GM21423 (cell line): Measurements from ENCODE around the gene CNR2.
"Not testable (repeated sequence)": the region's sequence is repeated elsewhere in the genome, so short reads cannot be mapped to it uniquely, and the experiment has no call there.

Experiments
- ATAC-seq: cut with Tn5 transposase; IDR thresholded peaks from one replicate; pipeline ENCODE4 v1.9.1; 2021; ENCODE audit warnings: mild to moderate bottlenecking, moderate library complexity; ENCODE audit not compliant: unreplicated experiment

Gene CNR2

DNA sequence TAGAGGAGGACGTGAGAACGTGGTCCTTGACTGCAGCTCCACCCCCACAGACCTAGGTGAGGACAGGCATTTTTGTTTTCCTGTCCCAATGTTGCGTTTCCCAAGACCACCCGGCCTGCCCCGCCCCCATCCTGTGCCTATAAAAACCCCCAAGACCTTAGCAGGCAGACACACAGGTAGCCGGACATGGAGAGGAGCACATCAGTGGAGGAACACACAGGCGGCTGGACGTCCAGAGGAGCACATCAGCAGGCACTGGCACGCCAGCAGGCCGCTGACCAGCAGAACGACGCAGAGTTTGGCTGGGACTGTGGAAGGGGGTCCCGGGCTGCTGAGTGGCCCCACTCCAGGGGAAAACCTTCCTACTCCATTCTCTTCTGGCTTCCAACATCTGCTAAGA is 75.3 kb downstream of the CNR2 start:
- no peak for ATAC-seq

DNA sequence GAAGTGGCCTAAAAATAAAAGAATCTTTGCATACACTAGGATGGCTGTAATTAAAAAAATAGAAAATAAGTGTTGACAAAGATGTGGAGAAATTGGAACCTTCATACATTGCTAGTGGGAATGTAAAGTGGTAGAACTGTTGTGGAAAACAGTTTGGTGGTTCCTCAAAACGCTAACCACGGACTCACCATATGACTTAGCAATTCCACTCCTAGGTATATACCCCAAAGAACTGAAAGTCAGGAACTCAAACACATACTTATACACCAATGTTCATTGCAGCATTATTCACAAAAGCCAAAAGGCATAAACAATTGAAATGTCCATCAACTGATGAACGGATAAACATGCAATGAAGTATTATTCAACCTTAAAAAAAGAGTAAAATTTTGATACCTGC is 77.1 kb downstream of the CNR2 start:
- ATAC-seq = no peak

DNA sequence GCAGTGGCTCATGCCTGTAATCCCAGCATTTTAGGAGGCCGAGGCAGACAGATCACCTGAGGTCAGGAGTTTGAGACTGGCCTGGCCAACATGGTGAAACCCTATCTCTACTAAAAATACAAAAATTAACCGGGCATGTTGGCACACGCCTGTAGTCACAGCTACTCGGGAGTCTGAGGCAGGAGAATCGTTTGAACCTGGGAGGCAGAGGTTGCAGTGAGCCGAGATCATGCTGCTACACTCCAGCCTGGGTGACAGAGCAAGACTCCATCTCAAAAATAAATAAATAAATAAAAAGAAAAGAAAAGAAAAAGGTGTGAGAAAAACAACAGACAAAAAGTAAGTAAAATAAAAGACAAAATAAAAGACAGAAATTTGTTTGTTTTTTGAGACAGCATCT is 79.0 kb downstream of the CNR2 start:
- not testable (repeated sequence) for ATAC-seq

DNA sequence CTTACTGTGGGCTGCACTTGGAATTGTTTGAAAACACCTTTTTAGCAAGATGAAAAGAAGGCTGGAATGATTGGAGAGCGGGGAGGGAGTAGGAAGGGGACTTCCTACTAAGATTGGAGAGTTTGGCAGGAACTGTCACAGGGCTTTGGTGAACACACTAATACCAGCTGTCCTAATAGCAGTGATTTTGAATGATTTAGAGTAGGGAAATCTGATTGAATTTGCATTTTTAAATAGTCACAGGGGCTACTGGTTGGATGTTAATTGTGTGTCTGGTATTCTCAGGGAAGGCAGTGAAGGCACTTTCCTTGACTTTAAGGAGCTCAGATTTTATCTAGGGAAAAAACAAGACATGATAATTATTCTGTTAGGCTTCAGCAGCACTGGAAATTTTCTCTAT is 85.4 kb downstream of the CNR2 start:
- ATAC-seq = no peak

DNA sequence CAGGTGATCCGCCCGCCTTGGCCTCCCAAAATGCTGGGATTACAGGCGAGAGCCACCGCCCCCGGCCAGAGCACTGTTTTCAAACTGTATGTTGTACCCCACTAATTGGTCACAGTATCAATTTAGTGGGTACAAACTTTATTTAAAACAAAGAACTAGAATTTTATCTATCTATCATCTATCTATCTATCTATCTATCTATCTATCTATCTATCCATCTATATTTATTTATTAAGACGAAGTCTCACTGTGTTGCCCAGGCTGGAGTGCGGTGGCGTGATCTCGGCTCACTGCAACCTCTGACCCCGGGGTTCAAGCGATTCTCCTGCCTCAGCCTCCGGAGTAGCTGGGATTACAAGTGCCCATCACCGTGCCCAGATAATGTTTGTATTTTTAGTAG is 86.6 kb downstream of the CNR2 start:
- ATAC-seq = not testable (repeated sequence)

DNA sequence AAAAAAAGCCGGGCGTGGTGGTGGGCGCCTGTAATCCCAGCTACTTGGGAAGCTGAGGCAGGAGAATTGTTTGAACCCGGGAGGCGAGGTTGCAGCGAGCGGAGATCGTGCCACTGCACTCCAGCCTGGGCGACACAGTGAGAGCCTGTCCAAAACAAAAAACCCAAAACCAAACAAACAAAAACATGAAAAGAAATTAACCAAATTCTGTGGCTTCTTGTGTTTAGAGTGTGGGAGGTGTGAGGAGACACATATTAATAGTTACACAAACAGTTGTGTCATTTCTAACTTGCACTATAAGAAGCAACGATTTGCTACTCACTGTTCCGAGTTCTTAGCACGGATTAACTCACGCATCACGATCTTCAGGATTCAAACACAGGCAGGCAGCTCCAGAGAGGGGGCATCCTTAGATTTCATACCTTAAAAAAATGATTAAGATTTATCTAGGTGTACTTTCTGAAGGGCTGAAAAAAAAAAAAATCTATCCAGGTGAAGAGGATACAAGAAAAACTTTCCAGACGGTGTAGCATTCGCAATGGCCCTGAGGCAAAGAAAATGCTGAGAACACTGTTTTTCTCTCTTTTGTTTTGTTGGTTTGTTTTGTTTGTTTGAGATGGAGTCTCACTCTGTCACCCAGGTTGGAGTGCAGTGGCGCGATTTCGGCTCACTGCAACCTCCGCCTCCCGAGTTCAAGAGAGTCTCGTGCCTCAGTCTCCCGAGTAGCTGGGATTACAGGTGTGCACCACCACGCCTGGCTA is 87.2 kb downstream of the CNR2 start:
- ATAC-seq = no peak

DNA sequence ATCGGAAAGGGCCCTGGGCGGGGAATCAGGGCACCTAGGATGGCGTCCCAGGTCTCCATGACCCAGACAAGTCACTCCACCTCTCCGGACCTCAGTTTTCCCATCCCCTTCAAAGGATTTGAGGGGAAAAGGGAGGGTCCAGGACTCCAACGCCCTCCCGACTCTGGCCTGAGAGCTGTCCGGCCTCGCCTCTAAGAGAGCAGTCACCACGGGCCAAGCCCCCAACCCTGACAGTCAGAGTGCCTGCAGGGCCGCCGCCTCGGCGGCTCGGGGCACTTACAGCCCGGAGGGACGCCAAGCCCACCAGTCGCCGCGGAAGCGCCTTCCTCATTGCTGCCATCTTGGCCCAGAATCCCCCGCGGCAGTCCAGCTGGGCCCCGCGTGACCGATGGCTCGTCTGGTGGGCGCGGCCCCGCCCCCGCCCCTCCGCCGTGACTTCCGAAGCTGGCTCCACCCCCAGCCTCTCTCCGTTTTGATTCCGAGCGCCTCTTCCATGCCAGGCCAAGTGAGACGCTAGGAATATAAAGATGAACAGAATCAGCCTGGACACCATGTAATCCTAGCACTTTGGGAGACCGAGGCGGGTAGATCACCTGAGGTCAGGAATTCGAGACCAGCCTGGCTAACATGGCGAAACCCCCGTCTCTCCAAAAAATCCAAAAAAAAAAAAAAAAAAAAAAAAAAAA is 87.9 kb downstream of the CNR2 start, which contains the start of gene HMGCL:
Gene HMGCL, minus strand, starts transcription at position 354 of the 686 bp plus-strand sequence. Its CDS starts 14 bp downstream, at position 340.
- ATAC-seq = peak; percentile 91

DNA sequence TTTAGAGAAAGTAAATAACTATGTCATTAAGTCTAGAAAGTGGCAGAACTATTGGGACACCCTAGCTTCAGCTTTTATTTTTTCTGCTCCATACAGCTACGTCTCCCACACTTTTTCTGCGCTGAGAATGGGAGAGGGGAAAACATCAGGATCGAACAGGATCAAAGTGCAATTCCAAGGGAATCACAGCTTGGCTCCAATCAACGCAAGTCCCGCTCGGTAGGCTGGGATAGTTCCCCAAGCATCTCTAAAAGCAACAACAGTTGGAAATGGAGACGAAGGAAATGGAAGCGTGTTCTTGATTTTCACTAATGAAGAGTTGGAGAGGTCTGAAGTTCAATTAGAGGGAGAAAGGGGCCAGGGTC is 88.5 kb downstream of the CNR2 start:
- ATAC-seq = no peak

DNA sequence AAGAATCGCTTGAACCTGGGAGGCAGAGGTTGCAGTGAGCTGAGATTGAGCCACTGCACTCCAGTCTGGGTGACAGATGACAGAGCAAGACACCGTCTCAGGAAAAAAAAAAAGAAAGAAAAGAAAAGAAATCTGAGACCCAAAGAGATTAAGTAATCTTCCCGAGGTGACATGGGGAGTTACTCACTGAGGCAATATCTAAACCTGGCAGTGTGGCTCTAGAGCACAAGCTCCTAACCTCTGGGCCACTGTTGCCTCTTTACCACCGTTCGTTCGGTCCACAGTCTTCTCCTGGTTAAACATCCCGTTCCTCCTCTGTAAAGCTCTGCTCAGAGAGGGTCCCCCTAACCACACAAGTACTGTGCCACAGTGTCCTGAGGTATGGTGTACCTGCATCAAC is 89.4 kb downstream of the CNR2 start:
- no peak for ATAC-seq
